H1 (cell line): Measurements from ENCODE around the gene CDYL. TPM values are rescaled to one million over a fixed set of nuclear protein-coding genes. Genes with fewer than 3 reads are reported as not detected.
A peak's percentile ranks its signal among the peaks of the same experiment; 100 is the strongest.

Experiments used
- ASH2L ChIP-seq: fragments of 200-600, 300-600 bp; sonication (generic); IDR thresholded peaks from one replicate; pipeline ENCODE4 v1.7.1; 2017; ENCODE audit warnings: low read length
- ATF2 ChIP-seq: IDR thresholded peaks from 2 replicates; pipeline ENCODE4 v1.6.1; 2012; ENCODE audit warnings: low read length, inconsistent platforms
- BCL11A ChIP-seq, 2 experiments: IDR thresholded peaks; one replicate each; pipeline ENCODE4 v1.6.1; 2011; ENCODE audit warnings: low read depth in 2 of 2, low read length in 2 of 2, mild to moderate bottlenecking in 2 of 2
- CEBPB ChIP-seq: IDR thresholded peaks from 2 replicates; pipeline ENCODE4 v1.6.1; 2012; ENCODE audit warnings: low read depth, low read length
- CHD1 ChIP-seq: IDR thresholded peaks from 2 replicates; pipeline ENCODE4 v1.6.1; 2012; ENCODE audit warnings: low read depth, low read length, improper control_type of control experiment
- CREB1 ChIP-seq: IDR thresholded peaks from 2 replicates; pipeline ENCODE4 v1.6.1; 2012; ENCODE audit warnings: inconsistent platforms
- CTBP2 ChIP-seq: IDR thresholded peaks from 2 replicates; pipeline ENCODE4 v1.7.0; 2011; ENCODE audit warnings: borderline replicate concordance, mild to moderate bottlenecking, moderate library complexity, mixed read lengths, low read length; ENCODE audit not compliant: insufficient read depth, insufficient read length
- EGR1 ChIP-seq: IDR thresholded peaks from 2 replicates; pipeline ENCODE4 v1.6.1; 2011; ENCODE audit warnings: low read depth, low read length, borderline replicate concordance
- GABPA ChIP-seq: IDR thresholded peaks from 2 replicates; pipeline ENCODE4 v1.6.1; 2011; ENCODE audit warnings: mild to moderate bottlenecking, low read length, moderate library complexity, borderline replicate concordance; ENCODE audit not compliant: insufficient read depth
- GTF2F1 ChIP-seq: IDR thresholded peaks from 2 replicates; pipeline ENCODE4 v1.6.1; 2012; ENCODE audit warnings: low read depth, low read length, improper control_type of control experiment, borderline replicate concordance
- JUN ChIP-seq: IDR thresholded peaks from 2 replicates; pipeline ENCODE4 v1.6.1; 2011; ENCODE audit warnings: low read depth, mild to moderate bottlenecking, improper control_type of control experiment, low read length
- JUND ChIP-seq: IDR thresholded peaks from 2 replicates; pipeline ENCODE4 v1.6.1; 2011; ENCODE audit warnings: mild to moderate bottlenecking, improper control_type of control experiment, low read length
- KDM4A ChIP-seq: IDR thresholded peaks from one replicate; pipeline ENCODE4 v1.7.1; 2012; ENCODE audit warnings: low read depth, mild to moderate bottlenecking, moderate library complexity, low read length, inconsistent platforms; ENCODE audit not compliant: severe bottlenecking
- KDM5A ChIP-seq: fragments of 200-600 bp; IDR thresholded peaks from 2 replicates; pipeline ENCODE4 v1.7.1; 2012; ENCODE audit warnings: mild to moderate bottlenecking, low read length, inconsistent platforms, mixed read lengths
- POU5F1 ChIP-seq: IDR thresholded peaks from 2 replicates; pipeline ENCODE4 v1.6.1; 2011; ENCODE audit warnings: low read depth, mild to moderate bottlenecking, low read length, moderate library complexity
- RAD21 ChIP-seq, 2 experiments: IDR thresholded peaks in 1 of 2; conservative IDR thresholded peaks in 1 of 2; 2 replicates each; pipeline ENCODE4 v1.6.1; 2011; ENCODE audit warnings: low read depth in 2 of 2, low read length in 2 of 2, improper control_type of control experiment in 1 of 2, inconsistent platforms in 1 of 2, mild to moderate bottlenecking in 1 of 2, moderate library complexity in 1 of 2
- RBBP5 ChIP-seq: IDR thresholded peaks from 2 replicates; pipeline ENCODE4 v1.7.1; 2012; ENCODE audit warnings: low read depth, mild to moderate bottlenecking, inconsistent platforms, low read length, moderate library complexity, borderline replicate concordance
- RNF2 ChIP-seq: fragments of 200-900, 300-1000 bp; sonication (generic); IDR thresholded peaks from 2 replicates; pipeline ENCODE4 v1.7.1; 2016; ENCODE audit warnings: borderline replicate concordance, low read depth, mild to moderate bottlenecking, antibody characterized with exemption, low read length; ENCODE audit not compliant: poor library complexity, severe bottlenecking; ENCODE audit errors: missing control alignments
- SIN3A ChIP-seq, 2 experiments: IDR thresholded peaks in 1 of 2; conservative IDR thresholded peaks in 1 of 2; 2 replicates each; pipeline ENCODE4 v1.6.1; 2011 to 2012; ENCODE audit warnings: low read length in 2 of 2, improper control_type of control experiment in 1 of 2, low read depth in 1 of 2, mild to moderate bottlenecking in 1 of 2
- SIX5 ChIP-seq: IDR thresholded peaks from 2 replicates; pipeline ENCODE4 v1.6.1; 2011; ENCODE audit warnings: mild to moderate bottlenecking, low read depth, low read length
- SP2 ChIP-seq: IDR thresholded peaks from 2 replicates; pipeline ENCODE4 v1.6.1; 2012; ENCODE audit warnings: mild to moderate bottlenecking, low read length, inconsistent platforms
- SUZ12 ChIP-seq: fragments of 200-600 bp; sonication (generic); IDR thresholded peaks from 2 replicates; pipeline ENCODE4 v1.6.1; 2012; ENCODE audit warnings: mild to moderate bottlenecking, inconsistent platforms, low read length, moderate library complexity, mixed read lengths
- TAF1 ChIP-seq: IDR thresholded peaks from 2 replicates; pipeline ENCODE4 v1.6.1; 2011; ENCODE audit warnings: mild to moderate bottlenecking, low read depth, low read length
- TBP ChIP-seq: IDR thresholded peaks from 2 replicates; pipeline ENCODE4 v1.6.1; 2011; ENCODE audit warnings: low read depth, low read length, improper control_type of control experiment
- polyA plus RNA-seq, 7 experiments: library from polyadenylated mRNA; depleted of rRNA in 3 of 7; stranded (reverse) in 5 of 7; unstranded in 2 of 7; fragments of >200 nt in 5 of 7; fragments of 200-250 nt in 2 of 7; gene quantifications; 1 replicate in 5 of 7; 2 replicates in 1 of 7; 4 replicates in 1 of 7; pipeline versions ENCODE4 v1.2.1 to v1.2.3, GENCODE V29; 2011 to 2013; ENCODE audit warnings: missing spikeins in 2 of 7, mixed read lengths in 2 of 7
- total RNA-seq: library from RNA; stranded (reverse); fragmentation: NEBNext Ultra II Directional; extraction: Animal tissue kit (Norgen Biotek cat#: 25700); gene quantifications from 2 replicates; pipeline ENCODE4 v1.2.1, GENCODE V29; 2021

CDYL gene
- total and polyA plus RNA-seq, 2 of the 8 experiments (the other 6 are each of a cell fraction or from before 2014, with no cell fraction given): 56.4 to 119 TPM

- TF ChIP-seq EGR1 (no peak), ATF2 (no peak), SIN3A (conservative IDR thresholded peaks at IDR 0.05 in 1 of 2, IDR thresholded peaks at IDR 0.05 in 1 of 2; ENCODE audit: low read depth in 1 of 2, low read length in 2 of 2) (peak; percentile 54 to 79; a peak in 3 of 4 replicates), KDM5A (no peak), GABPA (no peak), CREB1 (no peak), KDM4A (no peak), CTBP2 (no peak), JUN (no peak), TBP (peak; percentile 82), SIX5 (peak; percentile 10; the same call in 1 of the 2 replicates), BCL11A (IDR thresholded peaks at IDR 0.05; ENCODE audit: low read depth in 2 of 2, low read length in 2 of 2) (peak in 1 of 2 experiments; percentile 14), SP2 (no peak), CEBPB (no peak), GTF2F1 (no peak), RBBP5 (peak; percentile 96), CHD1 (no peak), SUZ12 (no peak), TAF1 (peak; percentile 80), POU5F1 (peak; percentile 80; the same call in 1 of the 2 replicates), RAD21 (IDR thresholded peaks at IDR 0.05 in 1 of 2, conservative IDR thresholded peaks at IDR 0.05 in 1 of 2; ENCODE audit: low read depth in 2 of 2, low read length in 2 of 2) (no peak; a peak in 1 of 4 replicates), RNF2 (no peak), JUND (no peak), ASH2L (peak; percentile 99)
These were observed 3.5 kb upstream of the CDYL start (continued) for GRCh38 chr6:4772750-4773149.
